Inferior parietal cortex (tissue), 1 donor: ENCODE results near the gene ASCC1.
"Not testable (repeated sequence)": the region's sequence is repeated elsewhere in the genome, so short reads cannot be mapped to it uniquely, and the experiment has no call there.

Experiments
- DNase-seq: peaks from one replicate; pipeline ENCODE4 v3.0.0-alpha.2; 2016; ENCODE audit errors: extremely low spot score

Gene ASCC1

GRCh38 chr10:72126184-72126871 is 89.7 kb downstream of the ASCC1 start:
- peak; percentile 25 for DNase-seq

- DNase-seq, result no peak
These were observed 91.1 kb downstream of the ASCC1 start for GRCh38 chr10:72124989-72125388.

GRCh38 chr10:72124381-72124780 is 91.7 kb downstream of the ASCC1 start:
- DNase-seq, result no peak

- DNase-seq, result no peak
These were observed 92.5 kb downstream of the ASCC1 start for GRCh38 chr10:72123616-72124015.

- no peak for DNase-seq
These were observed 93.9 kb downstream of the ASCC1 start for GRCh38 chr10:72122221-72122620.

GRCh38 chr10:72121389-72121788 is 94.7 kb downstream of the ASCC1 start:
- DNase-seq, result no peak

GRCh38 chr10:72116372-72116771 is 99.7 kb downstream of the ASCC1 start:
- no peak for DNase-seq

- no peak for DNase-seq
These were observed 101.2 kb downstream of the ASCC1 start for GRCh38 chr10:72114706-72115450.

GRCh38 chr10:72110673-72111401 is 105.2 kb downstream of the ASCC1 start:
- no peak for DNase-seq

- no peak for DNase-seq
These were observed 106.4 kb downstream of the ASCC1 start for GRCh38 chr10:72109636-72110157.

GRCh38 chr10:72108830-72109635 is 107.0 kb downstream of the ASCC1 start:
- no peak for DNase-seq

- DNase-seq, result not testable (repeated sequence)
These were observed 108.1 kb downstream of the ASCC1 start for GRCh38 chr10:72108004-72108370.

GRCh38 chr10:72107325-72108003 is 108.6 kb downstream of the ASCC1 start:
- DNase-seq, result no peak

- DNase-seq, result no peak
These were observed 109.2 kb downstream of the ASCC1 start for GRCh38 chr10:72106896-72107295.

- DNase-seq, result no peak
These were observed 109.8 kb downstream of the ASCC1 start for GRCh38 chr10:72106154-72106849.

GRCh38 chr10:72105710-72106109 is 110.4 kb downstream of the ASCC1 start:
- DNase-seq, result no peak

- no peak for DNase-seq
These were observed 111.0 kb downstream of the ASCC1 start for GRCh38 chr10:72105098-72105475.

GRCh38 chr10:72104472-72105097 is 111.5 kb downstream of the ASCC1 start:
- DNase-seq, result no peak

GRCh38 chr10:72099600-72099921 is 116.5 kb downstream of the ASCC1 start:
- DNase-seq, result no peak
